HG03469 (cell line): ENCODE data around the gene SNTB2.
"Not testable (repeated sequence)": the region's sequence is repeated elsewhere in the genome, so short reads cannot be mapped to it uniquely, and the experiment has no call there.

Experiments
- ATAC-seq: cut with Tn5 transposase; IDR thresholded peaks from one replicate; pipeline ENCODE4 v1.9.1; 2021; ENCODE audit warnings: mild to moderate bottlenecking, moderate library complexity, moderate number of reproducible peaks; ENCODE audit not compliant: unreplicated experiment

SNTB2 gene

DNA sequence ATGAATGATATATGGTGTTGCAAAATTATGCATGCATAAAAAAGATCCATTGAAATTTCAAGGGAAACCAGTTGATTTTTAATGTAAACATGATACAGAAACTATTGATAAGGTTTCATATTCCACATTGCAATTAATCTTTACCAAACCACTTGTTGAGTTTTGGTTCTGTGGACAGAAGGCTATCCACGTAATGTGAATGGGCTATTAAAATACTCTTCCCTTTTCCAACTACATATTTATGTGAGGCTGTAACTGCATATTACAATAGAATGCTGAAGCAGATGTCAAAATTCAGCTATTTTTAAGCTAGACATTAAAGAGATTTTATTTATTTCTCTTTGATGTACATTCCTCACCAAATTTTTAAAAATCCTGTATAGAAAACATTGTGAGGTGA, 90.4 kb downstream of the SNTB2 start:
- ATAC-seq = no peak

DNA sequence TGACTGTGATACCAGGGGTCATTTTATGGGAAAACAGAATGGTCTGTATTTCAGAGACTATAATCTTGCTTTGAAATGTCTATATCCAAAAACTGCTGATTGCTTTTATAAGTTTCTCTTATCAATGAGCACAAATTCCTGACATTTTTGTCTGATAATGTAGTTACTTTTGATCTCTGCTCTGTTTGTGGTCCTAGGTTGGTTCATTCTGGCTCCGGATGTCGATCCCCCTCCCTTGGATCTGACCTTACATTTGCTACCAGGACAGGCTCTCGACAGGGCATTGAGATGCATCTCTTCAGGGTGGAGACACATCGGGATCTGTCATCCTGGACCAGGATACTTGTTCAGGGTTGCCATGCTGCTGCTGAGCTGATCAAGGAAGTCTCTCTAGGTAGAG, 96.9 kb downstream of the SNTB2 start:
- ATAC-seq = no peak

DNA sequence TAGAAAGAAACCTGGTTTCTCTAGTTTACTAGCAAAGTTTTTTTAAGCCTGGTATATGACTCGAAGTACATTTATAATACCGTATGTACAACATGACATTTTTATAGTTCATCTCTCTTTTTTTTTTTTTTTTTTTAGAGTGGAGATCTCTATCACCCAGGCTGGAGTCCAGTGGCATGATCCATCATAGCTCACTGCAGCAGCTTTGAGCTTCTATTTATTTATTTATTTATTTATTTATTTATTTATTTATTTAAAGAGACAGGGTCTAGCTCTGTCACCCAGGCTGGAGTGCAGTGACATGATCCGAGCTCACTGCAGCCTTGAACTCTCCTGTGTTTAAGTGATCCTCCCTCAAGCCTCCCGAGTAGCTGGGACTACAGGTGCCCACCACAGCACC, 98.3 kb downstream of the SNTB2 start:
- no peak for ATAC-seq

DNA sequence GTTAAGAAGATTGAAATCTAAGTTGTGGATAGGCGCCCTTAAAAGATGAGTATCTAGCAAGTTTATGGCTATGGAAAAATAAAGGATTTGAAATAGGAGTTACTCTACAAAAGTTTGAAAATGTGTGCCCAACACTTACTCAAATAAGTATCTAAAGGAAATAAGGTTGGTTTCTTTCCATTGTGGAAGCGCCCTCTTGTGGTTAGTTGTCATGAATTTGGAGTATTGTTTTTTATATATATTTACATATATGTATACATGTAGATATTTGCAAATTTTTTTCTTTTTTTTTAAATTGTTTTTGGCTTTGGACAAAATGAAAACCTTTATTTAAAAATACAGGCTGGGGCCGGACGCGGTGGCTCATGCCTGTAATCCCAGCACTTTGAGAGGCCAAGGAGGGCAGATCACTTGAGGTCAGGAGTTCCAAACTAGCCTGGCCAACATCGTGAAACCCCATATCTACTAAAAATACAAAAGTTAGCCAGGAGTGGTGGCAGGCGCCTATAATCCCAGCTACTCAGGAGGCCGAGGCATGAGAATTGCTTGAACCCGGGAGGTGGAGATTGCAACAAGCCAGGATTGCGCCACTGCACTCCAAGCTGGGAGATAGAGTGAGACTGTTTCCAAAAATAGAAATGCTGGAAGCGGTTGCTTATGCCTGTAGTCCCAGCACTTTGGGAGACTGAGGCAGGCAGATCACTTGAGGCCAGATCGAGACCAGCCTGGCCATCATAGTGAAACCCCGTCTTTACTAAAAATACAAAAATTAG, 100.2 kb downstream of the SNTB2 start:
- ATAC-seq = no peak

DNA sequence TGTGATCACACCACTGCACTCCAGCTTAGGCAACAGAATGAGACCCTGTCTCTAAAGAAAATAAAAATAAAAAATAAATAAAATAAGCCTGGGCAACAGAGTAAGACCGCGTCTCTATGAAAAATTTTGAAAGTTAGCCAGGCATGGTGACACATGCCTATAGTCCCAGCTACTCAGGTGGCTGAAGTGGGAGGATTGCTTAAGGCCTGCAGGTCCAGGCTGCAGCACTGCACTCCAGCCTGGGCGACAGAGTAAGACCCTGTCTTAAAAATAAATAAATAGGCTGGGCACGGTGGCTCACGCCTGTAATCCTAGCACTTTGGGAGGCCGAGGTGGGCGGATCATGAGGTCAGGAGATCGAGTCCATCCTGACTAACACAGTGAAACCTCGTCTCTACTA, 104.7 kb downstream of the SNTB2 start:
- ATAC-seq = not testable (repeated sequence)

DNA sequence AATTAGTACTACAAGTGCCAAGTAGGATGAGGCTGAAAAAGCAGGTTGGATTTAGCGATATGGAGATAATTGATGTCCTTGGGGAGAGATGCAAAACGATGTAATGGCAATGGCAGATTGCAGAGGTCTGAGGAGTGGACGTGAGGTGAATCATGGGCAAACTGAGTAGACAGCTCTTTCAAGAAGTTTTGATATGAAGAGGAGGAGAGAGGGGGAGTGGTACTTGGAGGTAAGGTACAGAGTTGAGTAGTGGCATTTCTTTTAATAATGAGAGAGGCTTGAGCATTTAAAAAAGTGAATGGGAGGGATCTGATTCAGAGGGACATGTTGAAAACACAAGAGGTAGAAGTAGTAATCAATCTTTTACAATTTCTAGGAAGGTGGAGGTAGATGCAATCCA, 106.4 kb downstream of the SNTB2 start:
- no peak for ATAC-seq

DNA sequence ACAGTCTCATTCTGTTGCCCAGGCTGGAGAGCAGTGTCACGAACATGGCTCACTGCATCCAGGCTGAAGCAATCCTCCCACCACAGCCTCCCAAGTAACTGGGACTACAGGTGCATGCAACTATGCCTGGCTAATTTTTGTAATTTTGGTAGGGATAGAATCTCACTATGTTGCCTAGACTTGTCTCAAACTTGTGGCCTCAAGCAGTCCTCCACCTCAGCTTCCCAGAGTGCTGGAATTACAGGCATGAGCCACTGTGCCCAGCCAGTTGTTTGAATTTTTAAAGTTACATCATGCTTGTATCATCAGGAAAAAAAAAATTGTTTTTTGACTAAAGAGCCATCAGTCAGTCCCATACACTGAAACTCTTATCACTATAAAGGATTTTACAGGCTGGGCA, 107.1 kb downstream of the SNTB2 start:
- no peak for ATAC-seq

DNA sequence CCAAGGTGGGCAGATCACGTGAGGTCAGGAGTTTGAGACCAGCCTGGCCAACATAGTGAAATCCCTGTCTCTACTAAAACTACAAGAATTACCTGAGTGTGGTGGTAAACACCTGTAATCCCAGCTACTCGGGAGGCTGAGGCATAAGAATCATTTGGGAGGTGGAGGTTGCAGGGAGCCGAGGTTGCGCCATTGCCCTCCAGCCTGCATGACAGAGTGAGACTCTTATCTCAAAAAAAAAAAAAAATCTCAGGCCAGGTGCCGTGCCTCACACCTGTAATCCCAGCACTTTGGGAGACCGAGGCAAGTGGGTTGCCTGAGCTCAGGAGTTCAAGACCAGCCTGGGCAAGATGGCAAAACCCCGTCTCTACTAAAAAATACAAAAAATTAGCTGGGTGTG, 109.8 kb downstream of the SNTB2 start:
- not testable (repeated sequence) for ATAC-seq

DNA sequence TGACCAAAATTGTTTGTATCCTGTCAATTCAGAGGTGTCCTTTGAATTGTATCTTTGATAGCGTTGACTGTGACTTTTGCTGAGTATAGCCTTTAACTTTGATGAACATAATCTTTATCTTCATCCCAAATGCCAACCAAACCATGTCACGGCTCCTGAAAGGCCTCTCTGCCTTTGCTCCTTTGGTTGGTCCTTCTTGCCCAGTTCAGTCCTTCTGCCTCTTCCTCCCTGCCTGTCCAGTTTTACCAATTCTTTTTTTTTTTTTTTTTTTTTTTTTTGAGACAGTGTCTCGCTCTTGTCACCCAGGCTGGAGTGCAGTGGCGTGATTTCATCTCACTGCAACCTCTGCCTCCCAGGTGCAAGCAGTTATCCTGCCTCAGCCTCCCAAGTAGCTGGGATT, 111.3 kb downstream of the SNTB2 start:
- ATAC-seq = no peak

DNA sequence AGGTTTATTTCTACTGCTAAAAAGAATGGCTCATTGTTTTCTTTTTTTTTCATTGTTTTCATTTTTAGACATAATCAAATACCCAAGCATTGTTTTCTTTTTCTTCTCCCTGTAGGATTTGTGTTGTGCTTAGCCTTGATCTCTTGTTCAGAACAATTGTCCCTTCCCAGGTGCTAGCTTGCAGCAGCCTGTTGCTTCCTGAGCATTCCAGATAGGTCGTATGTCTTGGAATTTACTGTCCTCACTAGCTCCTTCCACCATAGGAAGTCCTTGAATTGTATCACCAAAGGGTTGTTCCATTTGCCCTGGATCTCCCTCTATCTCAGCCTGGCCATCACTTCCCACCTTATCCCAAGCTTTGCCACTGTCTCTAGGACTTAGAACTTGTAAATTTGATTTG, 114.2 kb downstream of the SNTB2 start:
- no peak for ATAC-seq

DNA sequence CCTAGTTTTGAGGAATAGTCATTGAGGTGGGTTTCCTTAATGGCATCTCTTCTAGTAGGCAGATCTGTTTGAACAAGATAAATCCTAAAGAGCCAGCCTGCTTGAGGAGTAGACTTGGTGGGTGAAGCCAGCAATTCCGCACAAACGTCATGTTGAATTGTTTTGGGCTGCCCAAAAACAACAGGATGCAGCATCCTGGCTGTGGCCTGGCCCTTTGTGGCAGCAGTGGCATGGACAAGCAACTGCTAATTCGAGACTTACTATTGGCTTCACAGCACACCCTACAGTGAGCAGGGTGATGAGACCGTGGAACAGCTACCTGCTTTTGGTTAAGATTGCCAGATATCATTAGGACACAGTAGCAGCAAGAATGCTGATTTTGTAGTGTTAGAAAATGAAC, 114.9 kb downstream of the SNTB2 start:
- ATAC-seq = no peak

DNA sequence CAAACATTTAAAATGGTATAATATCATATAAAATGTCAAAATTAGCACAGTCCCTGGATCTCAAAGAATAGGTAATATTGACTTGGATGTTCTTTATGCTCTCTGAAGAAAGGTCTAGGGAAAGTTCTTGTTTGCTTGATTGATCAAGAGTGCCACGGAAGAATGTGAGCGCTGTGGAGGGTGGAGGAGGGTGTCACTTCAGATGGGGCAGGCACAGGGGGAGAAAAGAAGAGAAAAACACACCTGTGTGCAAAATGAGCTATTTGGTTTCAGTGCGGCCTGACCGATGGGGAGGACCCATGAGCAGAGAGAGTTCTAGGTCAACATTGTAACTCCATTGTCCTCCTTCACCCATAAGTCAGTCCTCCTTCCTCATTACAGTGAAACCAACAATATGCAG, 115.3 kb downstream of the SNTB2 start:
- ATAC-seq = no peak

DNA sequence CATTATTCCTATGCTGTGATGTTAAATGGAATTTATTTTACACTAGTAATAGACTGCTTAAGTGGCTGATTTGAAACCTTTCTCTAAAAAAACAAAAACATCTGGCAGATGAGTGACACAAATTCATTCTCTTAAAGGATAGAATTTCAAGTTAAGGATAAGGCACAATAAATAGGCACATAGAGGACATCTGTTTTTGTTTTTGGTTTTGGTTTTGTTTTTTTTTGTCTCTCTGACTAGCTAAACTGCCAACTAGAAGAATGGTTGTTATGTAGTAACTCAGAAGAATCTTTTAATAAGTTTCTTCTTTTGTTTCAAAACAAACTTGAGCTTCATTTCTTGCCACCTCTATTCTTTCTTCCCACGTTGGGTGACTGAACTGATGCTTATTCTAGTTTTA, 119.1 kb downstream of the SNTB2 start:
- no peak for ATAC-seq

DNA sequence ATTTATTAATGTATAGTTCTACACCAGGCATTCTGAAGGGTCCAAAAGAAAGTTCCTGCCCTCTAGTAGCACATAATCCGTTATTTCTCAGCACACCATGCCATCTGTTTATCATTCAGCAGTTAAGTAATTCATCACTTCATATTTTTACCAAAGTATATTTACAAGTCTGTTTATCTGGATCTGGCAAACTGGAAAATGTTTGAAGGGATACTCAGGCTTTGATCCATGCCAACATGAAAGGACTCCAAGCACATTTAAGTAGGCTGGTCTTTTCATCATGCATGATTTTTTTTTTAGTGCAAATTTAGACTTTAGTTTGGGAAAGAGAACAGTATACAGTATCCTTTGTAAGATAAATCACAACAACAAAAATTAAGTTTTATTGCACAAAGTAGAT, 120.1 kb downstream of the SNTB2 start:
- no peak for ATAC-seq

DNA sequence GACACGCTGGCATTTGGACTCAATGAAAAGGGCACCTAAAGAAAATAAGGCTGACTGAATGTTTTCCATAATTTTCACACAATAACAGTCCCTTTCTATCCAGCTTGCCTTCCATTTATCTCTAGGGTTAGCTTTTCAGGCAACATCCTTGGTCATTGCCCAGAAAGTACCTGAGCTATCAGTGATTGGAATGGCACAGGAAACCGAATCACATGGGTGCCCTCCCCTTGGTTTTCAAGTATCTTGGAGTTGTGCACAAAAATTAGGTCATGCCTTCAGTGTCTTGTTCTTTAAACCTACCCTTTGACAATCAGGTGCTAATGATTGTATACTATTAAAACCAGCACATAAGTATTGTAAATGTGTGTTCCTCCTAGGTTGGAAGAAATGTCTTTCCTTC, 120.9 kb downstream of the SNTB2 start:
- ATAC-seq = no peak

DNA sequence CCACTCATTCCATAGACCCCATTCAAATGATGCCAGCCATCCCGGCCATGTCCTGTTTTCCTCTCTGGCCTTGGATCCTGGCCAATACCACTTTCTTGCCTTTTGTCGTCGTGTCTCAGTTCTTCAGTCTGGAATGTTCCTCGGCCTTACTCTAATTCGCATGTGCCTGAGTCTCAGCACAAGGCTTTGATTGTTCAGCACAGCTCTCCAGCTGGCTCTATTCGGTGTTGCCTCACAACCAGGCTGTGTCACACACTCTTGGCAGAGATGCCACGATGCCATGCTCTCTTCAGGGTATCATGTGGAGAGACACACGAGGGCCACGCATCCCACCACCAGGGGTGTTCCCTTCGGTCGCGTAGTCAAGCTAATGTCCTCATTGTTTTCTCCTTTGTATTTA, 122.4 kb downstream of the SNTB2 start:
- ATAC-seq = no peak

DNA sequence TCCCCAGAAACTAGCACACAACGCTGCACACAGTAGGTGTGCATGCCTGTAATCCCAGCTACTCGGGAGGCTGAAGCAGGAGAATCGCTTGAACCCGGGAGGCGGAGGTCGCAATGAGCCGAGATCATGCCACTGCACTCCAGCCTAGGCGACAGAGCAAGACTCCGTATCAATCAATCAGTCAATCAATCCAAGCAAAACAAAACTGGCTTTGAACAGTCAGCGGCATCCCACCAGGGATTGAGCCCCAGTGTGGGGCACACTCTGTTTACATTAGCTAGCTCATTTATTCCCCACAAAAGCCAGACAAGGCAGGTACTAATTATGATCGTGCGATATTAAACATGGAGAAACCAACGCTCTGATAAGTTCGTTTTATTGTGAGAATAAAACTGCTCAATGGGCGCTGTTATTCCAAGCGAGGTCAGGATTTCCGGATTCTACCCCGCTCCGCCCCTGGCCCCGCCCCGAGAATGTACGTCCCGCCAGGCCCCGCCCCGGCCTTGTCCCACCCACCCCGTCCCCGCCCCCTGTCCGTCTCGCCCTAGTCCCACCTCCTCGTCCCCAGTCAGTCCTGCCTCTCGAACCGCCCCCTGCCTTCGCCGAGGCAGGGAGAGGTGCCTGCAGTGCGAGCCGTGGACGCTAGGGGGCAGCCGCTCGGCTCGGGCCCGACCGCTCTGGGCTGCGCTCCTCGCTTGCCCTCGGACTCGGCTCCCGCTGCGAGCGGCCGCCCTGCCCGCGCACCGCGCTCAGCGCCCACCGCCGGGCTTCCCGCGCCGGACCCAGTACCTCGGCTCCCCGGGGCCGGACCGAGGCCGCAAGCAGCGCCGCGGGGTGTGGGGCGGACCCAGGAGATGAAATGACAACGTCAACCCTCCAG, 123.9 kb downstream of the SNTB2 start, which contains the start of gene VPS4A:
VPS4A (plus strand) TSS at position 698 of the 880 bp plus-strand sequence; CDS start at position 860, 162 bp downstream.
- ATAC-seq = peak; percentile 76

DNA sequence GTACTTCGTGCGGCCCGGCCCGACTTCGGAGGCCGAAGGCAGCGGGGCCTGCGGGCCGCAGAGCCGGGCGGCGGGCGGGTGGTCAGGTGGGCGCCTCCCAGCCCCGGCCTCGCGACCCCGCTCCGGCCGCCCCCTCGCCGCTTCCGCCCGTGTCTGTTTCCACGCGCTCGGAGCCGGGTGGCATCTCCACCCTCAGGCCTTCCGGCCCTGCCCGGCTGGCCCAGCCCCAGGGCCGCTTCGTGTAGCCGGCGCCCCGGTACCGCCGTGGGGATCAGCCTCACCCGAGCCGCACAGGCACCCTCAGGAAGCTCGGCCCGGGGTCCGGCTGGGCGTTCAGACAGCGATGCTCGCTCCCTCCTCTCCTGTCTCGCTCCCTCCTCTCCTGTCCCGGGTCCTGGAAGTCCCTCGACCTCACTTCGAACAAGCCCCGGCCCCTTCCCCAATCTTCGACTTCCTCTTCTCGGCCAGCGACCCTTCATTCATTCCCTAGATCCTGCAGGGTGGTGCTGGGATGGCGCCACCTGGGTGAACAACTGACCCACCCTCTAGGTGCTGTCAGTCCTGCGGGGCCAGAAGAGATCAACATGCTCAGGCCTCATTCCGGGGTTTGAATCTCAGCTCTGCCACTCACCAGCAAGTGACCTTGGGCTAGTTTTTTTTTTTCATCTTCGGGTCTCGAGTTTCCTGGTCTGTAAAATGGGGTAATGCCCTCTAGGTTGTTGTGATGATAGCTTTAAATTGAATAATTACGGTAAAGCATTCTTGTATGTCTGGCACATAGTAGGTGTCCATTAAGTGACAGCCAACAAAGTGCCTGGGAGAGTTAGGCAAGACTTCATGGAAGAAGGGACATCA, 124.8 kb downstream of the SNTB2 start:
- peak; percentile 29 for ATAC-seq

DNA sequence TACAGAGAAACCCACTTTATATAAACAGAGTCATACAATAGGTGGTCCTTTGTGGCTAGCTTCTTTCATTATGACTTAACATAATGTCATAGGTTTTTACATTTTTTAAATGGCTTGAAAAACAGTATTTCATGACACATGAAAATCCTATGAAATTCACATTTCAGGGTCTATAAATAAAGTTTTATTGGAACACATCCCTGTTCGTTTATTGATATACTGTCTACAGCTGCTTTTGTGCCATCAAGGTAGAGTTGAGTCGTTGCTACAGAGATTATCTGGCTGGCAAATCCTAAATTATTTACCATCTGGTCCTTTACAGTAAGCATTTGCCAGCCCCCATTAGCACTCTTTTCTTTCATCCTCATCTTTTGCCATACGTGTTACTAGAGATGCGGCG, 126.5 kb downstream of the SNTB2 start:
- no peak for ATAC-seq

DNA sequence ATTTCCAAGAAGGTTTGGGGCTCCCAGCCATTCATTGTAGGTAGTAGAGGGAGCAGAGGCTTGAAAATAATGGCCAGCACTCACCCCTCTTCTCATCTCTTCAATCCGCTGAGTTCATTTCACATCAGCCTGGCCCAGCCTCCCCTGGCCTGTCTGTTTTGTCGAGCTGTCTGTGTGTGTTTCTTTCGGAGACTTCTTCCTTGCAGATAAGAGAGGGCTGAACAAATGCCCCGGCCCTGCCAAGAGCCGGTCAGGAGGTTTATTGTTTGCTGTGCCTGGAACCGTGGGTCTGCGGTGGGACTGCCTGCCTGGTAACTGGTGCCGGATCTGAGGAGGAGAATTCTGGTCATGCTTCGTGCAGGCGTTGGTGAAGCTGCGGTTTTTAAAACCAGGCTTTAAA, 127.6 kb downstream of the SNTB2 start:
- ATAC-seq = no peak
